Liver (tissue), 9 donors: ENCODE data around the gene TENT5C. TPM values are rescaled to one million over a fixed set of nuclear protein-coding genes. Genes with fewer than 3 reads are reported as not detected.

ENCODE experiments used
- DNase-seq: peaks from one replicate; pipeline ENCODE4 v3.0.0-alpha.2; 2017; ENCODE audit warnings: low spot score
- H3K27ac ChIP-seq, 2 donors: one replicate each; pipeline ENCODE4 v1.7.0; 2013; ENCODE audit warnings: inconsistent platforms in 2 of 2, low read length in 2 of 2, control low read depth in 1 of 2, low read depth in 1 of 2, mild to moderate bottlenecking in 1 of 2
- H3K27me3 ChIP-seq, 4 donors: one replicate each; pipeline versions ENCODE4 v1.6.1 to v1.7.0; 2013; ENCODE audit warnings: low read length in 3 of 4, inconsistent platforms in 1 of 4, mild to moderate bottlenecking in 1 of 4, moderate library complexity in 1 of 4; ENCODE audit not compliant: control insufficient read depth in 4 of 4, insufficient read depth in 4 of 4
- H3K36me3 ChIP-seq, 4 donors: one replicate each; pipeline versions ENCODE4 v1.6.1 to v1.7.0; 2013; ENCODE audit warnings: low read length in 3 of 4, mild to moderate bottlenecking in 3 of 4, low read depth in 1 of 4, moderate library complexity in 1 of 4; ENCODE audit not compliant: control insufficient read depth in 4 of 4, insufficient read depth in 3 of 4
- H3K4me1 ChIP-seq, 4 donors: one replicate each; pipeline versions ENCODE4 v1.6.1 to v1.7.0; 2013; ENCODE audit warnings: low read length in 3 of 4, mild to moderate bottlenecking in 3 of 4, moderate library complexity in 1 of 4; ENCODE audit not compliant: control insufficient read depth in 4 of 4, insufficient read depth in 4 of 4
- H3K4me3 ChIP-seq, 3 donors: one replicate each; pipeline versions ENCODE4 v1.6.1 to v1.7.0; 2013; ENCODE audit warnings: low read length in 3 of 3, control low read depth in 1 of 3, low read depth in 1 of 3, mild to moderate bottlenecking in 1 of 3
- H3K9ac ChIP-seq, 2 donors: one replicate each; pipeline ENCODE4 v1.7.0; 2013; ENCODE audit warnings: low read length in 2 of 2, mild to moderate bottlenecking in 2 of 2, moderate library complexity in 2 of 2, control low read depth in 1 of 2, low read depth in 1 of 2
- H3K9me3 ChIP-seq, 4 donors: one replicate each; pipeline versions ENCODE4 v1.6.1 to v1.7.0; 2013; ENCODE audit warnings: low read length in 3 of 4; ENCODE audit not compliant: control insufficient read depth in 4 of 4
- EGR1 ChIP-seq, 2 donors: IDR thresholded peaks; 2 replicates each; pipeline ENCODE4 v1.6.1; 2016 to 2018; ENCODE audit warnings: antibody characterized with exemption in 2 of 2, low read depth in 2 of 2
- FOXA2 ChIP-seq: IDR thresholded peaks from 2 replicates; pipeline ENCODE4 v1.6.1; 2016; ENCODE audit warnings: antibody characterized with exemption
- GABPA ChIP-seq, 2 donors: IDR thresholded peaks in 1 of 2; conservative IDR thresholded peaks in 1 of 2; 2 replicates each; pipeline ENCODE4 v1.6.1; 2016; ENCODE audit warnings: antibody characterized with exemption in 2 of 2, mild to moderate bottlenecking in 1 of 2, moderate library complexity in 1 of 2
- HNF4G ChIP-seq: IDR thresholded peaks from 2 replicates; pipeline ENCODE4 v1.6.1; 2016; ENCODE audit warnings: antibody characterized with exemption
- JUND ChIP-seq, 2 donors: IDR thresholded peaks; 2 replicates each; pipeline ENCODE4 v1.6.1; 2016; ENCODE audit warnings: antibody characterized with exemption in 2 of 2
- NR2F2 ChIP-seq: IDR thresholded peaks from 2 replicates; pipeline ENCODE4 v1.6.1; 2016; ENCODE audit warnings: antibody characterized with exemption
- RAD21 ChIP-seq, 2 donors: IDR thresholded peaks; 2 replicates each; pipeline ENCODE4 v1.6.1; 2016; ENCODE audit warnings: antibody characterized with exemption in 2 of 2, mild to moderate bottlenecking in 2 of 2
- RXRA ChIP-seq, 2 donors: IDR thresholded peaks; 2 replicates each; pipeline ENCODE4 v1.6.1; 2017 to 2018; ENCODE audit warnings: antibody characterized with exemption in 2 of 2, mild to moderate bottlenecking in 1 of 2
- TAF1 ChIP-seq: conservative IDR thresholded peaks from 2 replicates; pipeline ENCODE4 v1.6.1; 2016; ENCODE audit warnings: antibody characterized with exemption, mild to moderate bottlenecking
- YY1 ChIP-seq: IDR thresholded peaks from 2 replicates; pipeline ENCODE4 v1.6.1; 2016; ENCODE audit warnings: antibody characterized with exemption, mild to moderate bottlenecking
- WGBS: extraction: QIAGEN DNeasy Blood & Tissue Kit; methylation state at CpG from one replicate; pipeline ENCODE4 v1.1.7; 2013; 5-methylcytosine and 5-hydroxymethylcytosine counted together
- polyA plus RNA-seq, 2 donors: library from polyadenylated mRNA; stranded (reverse) in 1 of 2; unstranded in 1 of 2; fragments of 200-250 nt in 1 of 2; fragments of >200 nt in 1 of 2; fragmentation: Nextera tagmentation in 1 of 2; extraction: Ambion mirVana in 1 of 2; gene quantifications; one replicate each; pipeline versions ENCODE4 v1.2.1 to v1.2.3, GENCODE V29; 2013 to 2015
- total RNA-seq, 2 donors: library from RNA; depleted of rRNA; stranded (reverse); fragments of >200 nt; gene quantifications; one replicate each; pipeline ENCODE4 v1.2.3, GENCODE V29; 2014
- TF ChIP-seq, protein P1 (sequence below): IDR thresholded peaks from 2 replicates; pipeline ENCODE4 v1.6.1; 2016; ENCODE audit warnings: antibody characterized with exemption
- TF ChIP-seq, protein P2 (sequence below): IDR thresholded peaks from 2 replicates; pipeline ENCODE4 v1.6.1; 2016; ENCODE audit warnings: antibody characterized with exemption
- TF ChIP-seq, protein P3 (sequence below): fragments of 150-350 bp; IDR thresholded peaks from 2 replicates; pipeline ENCODE4 v1.5.1; 2017; ENCODE audit warnings: improper control_type of control experiment, low read depth, low read length; ENCODE audit not compliant: missing input control
- TF ChIP-seq, protein P4 (sequence below): IDR thresholded peaks from 2 replicates; pipeline ENCODE4 v1.6.1; 2016; ENCODE audit warnings: antibody characterized with exemption
- TF ChIP-seq, protein P5 (sequence below): IDR thresholded peaks from 2 replicates; pipeline ENCODE4 v1.6.1; 2016; ENCODE audit warnings: antibody characterized with exemption, mild to moderate bottlenecking
- donor health status: healthy.
- donor health status: healthy.
- donor health status: healthy.
- donor health status: healthy.
- donor health status: healthy.

The TENT5C gene
- total and polyA plus RNA-seq, 4 donors = 1.1 to 200 (median 4.8) TPM

DNA sequence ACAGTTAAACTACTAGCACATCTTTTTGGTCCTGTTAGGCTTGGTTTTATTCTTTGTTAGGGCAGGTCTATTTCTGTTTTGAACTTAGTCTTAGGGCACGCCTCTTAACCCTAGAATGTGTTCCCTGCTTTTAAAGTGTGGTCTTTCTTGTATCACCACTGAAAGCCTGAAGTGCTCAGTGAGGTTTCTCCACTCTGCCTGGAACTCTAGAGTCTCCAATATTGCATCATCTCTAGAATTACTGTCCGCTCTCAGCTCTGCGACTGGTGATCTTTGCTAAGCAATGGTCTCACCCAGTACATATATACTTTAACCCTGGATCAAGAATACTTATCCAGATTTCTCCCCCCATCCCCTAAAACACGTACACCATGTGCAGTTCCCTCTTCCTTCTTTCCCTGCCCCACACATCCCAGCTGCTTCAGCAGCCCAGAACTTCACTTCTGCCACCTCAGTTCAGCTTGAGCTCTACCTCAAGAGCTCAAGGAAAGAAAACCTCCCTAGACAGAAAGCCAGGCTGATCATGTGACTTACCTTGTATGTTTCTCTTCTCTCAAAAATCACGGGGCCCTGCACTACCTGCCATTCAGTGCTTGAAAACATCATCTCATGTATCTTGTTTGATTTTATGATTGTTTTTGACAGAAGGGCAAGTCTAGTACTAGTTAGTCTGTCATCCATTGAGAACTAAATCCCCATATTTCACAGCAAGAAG lies 59.9 kb downstream of the TENT5C start:
- no peaks in the 10 kb centered on the region for H3K27me3 ChIP-seq
- no peak for TF ChIP-seq GABPA (IDR thresholded peaks at IDR 0.05 in 1 of 2, conservative IDR thresholded peaks at IDR 0.05 in 1 of 2)
- no peak for TF ChIP-seq NR2F2
- no peak for TF ChIP-seq JUND (IDR thresholded peaks at IDR 0.05)
- TF ChIP-seq, protein P1, sequence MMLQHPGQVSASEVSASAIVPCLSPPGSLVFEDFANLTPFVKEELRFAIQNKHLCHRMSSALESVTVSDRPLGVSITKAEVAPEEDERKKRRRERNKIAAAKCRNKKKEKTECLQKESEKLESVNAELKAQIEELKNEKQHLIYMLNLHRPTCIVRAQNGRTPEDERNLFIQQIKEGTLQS = no peak
- TF ChIP-seq YY1 = no peak
- no peak for TF ChIP-seq HNF4G
- TF ChIP-seq FOXA2 = no peak
- TF ChIP-seq, protein P2, sequence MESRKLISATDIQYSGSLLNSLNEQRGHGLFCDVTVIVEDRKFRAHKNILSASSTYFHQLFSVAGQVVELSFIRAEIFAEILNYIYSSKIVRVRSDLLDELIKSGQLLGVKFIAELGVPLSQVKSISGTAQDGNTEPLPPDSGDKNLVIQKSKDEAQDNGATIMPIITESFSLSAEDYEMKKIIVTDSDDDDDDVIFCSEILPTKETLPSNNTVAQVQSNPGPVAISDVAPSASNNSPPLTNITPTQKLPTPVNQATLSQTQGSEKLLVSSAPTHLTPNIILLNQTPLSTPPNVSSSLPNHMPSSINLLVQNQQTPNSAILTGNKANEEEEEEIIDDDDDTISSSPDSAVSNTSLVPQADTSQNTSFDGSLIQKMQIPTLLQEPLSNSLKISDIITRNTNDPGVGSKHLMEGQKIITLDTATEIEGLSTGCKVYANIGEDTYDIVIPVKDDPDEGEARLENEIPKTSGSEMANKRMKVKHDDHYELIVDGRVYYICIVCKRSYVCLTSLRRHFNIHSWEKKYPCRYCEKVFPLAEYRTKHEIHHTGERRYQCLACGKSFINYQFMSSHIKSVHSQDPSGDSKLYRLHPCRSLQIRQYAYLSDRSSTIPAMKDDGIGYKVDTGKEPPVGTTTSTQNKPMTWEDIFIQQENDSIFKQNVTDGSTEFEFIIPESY = no peak
- TF ChIP-seq, protein P3, sequence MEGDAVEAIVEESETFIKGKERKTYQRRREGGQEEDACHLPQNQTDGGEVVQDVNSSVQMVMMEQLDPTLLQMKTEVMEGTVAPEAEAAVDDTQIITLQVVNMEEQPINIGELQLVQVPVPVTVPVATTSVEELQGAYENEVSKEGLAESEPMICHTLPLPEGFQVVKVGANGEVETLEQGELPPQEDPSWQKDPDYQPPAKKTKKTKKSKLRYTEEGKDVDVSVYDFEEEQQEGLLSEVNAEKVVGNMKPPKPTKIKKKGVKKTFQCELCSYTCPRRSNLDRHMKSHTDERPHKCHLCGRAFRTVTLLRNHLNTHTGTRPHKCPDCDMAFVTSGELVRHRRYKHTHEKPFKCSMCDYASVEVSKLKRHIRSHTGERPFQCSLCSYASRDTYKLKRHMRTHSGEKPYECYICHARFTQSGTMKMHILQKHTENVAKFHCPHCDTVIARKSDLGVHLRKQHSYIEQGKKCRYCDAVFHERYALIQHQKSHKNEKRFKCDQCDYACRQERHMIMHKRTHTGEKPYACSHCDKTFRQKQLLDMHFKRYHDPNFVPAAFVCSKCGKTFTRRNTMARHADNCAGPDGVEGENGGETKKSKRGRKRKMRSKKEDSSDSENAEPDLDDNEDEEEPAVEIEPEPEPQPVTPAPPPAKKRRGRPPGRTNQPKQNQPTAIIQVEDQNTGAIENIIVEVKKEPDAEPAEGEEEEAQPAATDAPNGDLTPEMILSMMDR = no peak
- no peak for TF ChIP-seq RXRA (IDR thresholded peaks at IDR 0.05)
- H3K27ac ChIP-seq = no peak overlapping the region
- no peaks in the 10 kb centered on the region for H3K9me3 ChIP-seq
- H3K9ac ChIP-seq = no peak overlapping the region
- H3K36me3 ChIP-seq = no peaks in the 10 kb centered on the region
- 90% methylated on average over 5 of the region's 5 CpGs for WGBS
- DNase-seq = no peak
- H3K4me1 ChIP-seq = no peaks in the 10 kb centered on the region
- no peak overlapping the region for H3K4me3 ChIP-seq

DNA sequence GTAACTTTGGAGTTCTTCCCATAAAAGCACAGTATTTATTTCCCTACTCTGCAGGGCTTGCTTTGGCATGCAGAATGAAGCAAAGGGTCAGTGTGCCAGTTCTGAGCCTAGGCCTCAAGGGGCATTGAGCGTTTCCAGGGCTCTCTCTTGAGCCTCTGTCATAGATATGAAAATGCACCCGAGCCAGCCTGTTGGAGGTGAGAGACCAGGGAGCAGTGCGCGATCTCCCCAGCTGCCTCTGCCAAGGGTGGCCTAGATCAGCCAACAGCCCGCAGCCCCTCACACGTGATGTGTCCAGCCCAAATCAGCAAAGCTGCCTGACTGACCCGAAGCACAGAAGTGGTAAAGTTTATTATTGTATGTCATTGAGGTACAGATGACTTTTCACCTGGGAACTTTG lies 63.7 kb downstream of the TENT5C start:
- H3K4me1 ChIP-seq = no peaks in the 10 kb centered on the region
- no peaks in the 10 kb centered on the region for H3K36me3 ChIP-seq
- H3K27ac ChIP-seq = no peak overlapping the region
- no peak overlapping the region for H3K9ac ChIP-seq
- no peak overlapping the region for H3K4me3 ChIP-seq
- no peaks in the 10 kb centered on the region for H3K27me3 ChIP-seq
- no peak for DNase-seq
- no peaks in the 10 kb centered on the region for H3K9me3 ChIP-seq
- no peak for TF ChIP-seq NR2F2
- no peak for TF ChIP-seq RAD21 (IDR thresholded peaks at IDR 0.05)
- no peak for TF ChIP-seq RXRA (IDR thresholded peaks at IDR 0.05)
- no peak for TF ChIP-seq YY1
- no peak for TF ChIP-seq EGR1 (IDR thresholded peaks at IDR 0.05; ENCODE audit: low read depth in 2 of 2)
- no peak for TF ChIP-seq GABPA (IDR thresholded peaks at IDR 0.05 in 1 of 2, conservative IDR thresholded peaks at IDR 0.05 in 1 of 2)
- TF ChIP-seq, protein P4, sequence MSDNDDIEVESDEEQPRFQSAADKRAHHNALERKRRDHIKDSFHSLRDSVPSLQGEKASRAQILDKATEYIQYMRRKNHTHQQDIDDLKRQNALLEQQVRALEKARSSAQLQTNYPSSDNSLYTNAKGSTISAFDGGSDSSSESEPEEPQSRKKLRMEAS = no peak
- TF ChIP-seq TAF1 = no peak
- TF ChIP-seq, protein P1 = no peak
- TF ChIP-seq, protein P5, sequence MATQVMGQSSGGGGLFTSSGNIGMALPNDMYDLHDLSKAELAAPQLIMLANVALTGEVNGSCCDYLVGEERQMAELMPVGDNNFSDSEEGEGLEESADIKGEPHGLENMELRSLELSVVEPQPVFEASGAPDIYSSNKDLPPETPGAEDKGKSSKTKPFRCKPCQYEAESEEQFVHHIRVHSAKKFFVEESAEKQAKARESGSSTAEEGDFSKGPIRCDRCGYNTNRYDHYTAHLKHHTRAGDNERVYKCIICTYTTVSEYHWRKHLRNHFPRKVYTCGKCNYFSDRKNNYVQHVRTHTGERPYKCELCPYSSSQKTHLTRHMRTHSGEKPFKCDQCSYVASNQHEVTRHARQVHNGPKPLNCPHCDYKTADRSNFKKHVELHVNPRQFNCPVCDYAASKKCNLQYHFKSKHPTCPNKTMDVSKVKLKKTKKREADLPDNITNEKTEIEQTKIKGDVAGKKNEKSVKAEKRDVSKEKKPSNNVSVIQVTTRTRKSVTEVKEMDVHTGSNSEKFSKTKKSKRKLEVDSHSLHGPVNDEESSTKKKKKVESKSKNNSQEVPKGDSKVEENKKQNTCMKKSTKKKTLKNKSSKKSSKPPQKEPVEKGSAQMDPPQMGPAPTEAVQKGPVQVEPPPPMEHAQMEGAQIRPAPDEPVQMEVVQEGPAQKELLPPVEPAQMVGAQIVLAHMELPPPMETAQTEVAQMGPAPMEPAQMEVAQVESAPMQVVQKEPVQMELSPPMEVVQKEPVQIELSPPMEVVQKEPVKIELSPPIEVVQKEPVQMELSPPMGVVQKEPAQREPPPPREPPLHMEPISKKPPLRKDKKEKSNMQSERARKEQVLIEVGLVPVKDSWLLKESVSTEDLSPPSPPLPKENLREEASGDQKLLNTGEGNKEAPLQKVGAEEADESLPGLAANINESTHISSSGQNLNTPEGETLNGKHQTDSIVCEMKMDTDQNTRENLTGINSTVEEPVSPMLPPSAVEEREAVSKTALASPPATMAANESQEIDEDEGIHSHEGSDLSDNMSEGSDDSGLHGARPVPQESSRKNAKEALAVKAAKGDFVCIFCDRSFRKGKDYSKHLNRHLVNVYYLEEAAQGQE = no peak
- 88% methylated on average over 7 of the region's 7 CpGs for WGBS
